Colon (tissue), 2 donors: ENCODE measurements around the gene POLA2.
"Not testable (repeated sequence)": the region's sequence is repeated elsewhere in the genome, so short reads cannot be mapped to it uniquely, and the experiment has no call there.

ENCODE experiments used
- FAIRE-seq: peaks from 2 replicates; lab custom pipeline; 2012; peaks lifted over from hg19 to GRCh38; lab: Jason Lieb, UNC
- donor health status: control.
- donor health status: control.

Gene POLA2

DNA sequence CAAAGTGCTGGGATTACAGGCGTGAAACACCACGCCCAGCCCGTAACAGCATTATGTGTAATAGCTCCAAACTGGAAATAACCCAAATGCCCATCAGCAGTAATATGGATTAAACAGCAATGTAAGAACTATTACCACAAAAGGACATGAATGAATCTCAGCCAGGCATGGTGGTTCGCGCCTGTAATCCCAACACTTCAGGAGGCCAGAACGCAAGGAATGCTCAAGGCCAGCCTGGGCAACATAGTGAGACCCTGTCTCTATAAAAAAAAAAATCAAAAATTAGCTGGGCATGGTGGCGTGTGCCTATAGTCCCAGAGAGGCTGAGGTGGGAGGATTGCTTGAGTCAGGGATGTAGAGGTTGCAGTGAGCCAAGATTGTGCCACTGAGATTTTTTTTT lies 68.8 kb downstream of the POLA2 start:
- no peak for FAIRE-seq

DNA sequence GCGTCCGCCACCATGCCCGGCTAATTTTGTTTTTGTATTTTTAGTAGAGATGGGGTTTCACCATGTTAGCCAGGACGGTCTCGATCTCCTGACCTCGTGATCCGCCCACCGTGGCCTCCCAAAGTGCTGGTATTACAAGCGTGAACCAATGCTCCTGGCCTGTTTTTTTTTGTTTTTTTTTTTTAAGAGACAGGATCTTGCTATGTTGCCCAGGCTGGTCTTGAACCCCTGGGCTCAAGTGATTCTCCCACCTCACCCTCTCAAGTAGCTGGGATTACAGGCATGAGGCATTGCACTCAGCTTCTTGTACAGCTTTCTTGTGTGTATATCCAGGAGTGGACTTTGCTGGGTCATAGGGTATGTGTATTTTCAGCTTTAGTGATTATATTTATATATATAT lies 70.8 kb downstream of the POLA2 start:
- FAIRE-seq, result not testable (repeated sequence)

DNA sequence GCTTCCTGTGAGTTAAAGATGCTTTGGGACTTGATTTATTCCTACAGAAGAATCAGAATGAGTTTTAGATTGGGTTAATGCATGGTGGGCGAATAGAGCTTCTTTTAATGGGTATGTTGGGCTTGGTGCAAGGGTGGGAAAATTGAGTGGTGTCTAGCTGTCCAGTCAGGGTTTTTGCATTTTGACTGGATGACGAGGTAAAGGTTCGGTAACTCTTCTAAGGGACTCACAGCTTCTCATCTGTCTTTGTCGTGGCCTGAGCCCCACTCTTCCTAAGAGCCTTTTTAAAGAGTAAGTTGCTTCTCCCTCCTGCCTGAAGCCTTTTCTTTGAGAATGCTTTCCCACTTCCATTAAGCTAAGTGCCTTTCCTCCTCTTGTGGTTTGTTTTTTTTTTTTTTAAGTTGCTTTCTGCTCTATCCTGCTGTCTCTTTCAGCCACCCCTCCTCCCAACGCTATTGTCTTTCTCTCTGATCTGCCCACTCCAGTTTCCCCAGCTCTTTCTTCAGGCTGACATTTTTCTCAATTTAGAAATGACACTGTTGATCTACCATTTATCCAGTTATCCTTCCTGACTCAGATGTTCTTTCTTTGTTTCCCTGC lies 73.0 kb downstream of the POLA2 start:
- FAIRE-seq, result no peak

DNA sequence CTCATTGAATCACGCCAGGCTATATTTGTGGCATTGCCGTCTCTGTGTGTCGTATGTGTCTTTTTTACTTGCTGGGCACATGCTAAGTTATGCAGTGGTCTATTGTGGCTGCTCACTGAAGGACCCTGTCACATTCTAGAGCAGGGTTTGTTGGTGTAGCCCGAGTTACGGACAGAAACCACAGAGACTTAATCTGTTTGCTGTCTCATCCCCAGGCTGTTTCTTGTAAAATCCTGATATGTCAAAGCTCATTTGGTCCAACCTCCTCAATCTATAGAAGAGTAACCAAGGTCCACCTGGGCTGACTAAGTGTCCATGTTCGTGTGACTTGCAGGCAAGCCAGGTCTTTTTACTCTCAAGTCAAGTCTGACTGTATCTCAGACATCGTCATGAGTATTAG lies 76.9 kb downstream of the POLA2 start:
- no peak for FAIRE-seq

DNA sequence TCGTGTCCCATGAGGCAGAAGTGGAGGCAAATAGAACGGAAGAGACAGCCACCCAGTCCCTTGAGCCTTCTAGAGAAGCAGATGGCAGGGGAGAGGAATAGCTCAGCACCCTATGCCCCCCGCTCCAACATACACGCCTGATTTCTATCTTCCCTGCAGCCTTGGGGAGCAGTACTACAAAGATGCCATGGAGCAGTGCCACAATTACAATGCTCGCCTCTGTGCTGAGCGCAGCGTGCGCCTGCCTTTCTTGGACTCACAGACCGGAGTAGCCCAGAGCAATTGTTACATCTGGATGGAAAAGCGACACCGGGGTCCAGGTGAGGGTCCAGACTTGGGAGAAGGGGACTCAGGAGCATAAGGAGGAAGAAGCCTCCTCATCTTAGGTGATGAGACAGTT lies 78.5 kb downstream of the POLA2 start:
- FAIRE-seq, result no peak

DNA sequence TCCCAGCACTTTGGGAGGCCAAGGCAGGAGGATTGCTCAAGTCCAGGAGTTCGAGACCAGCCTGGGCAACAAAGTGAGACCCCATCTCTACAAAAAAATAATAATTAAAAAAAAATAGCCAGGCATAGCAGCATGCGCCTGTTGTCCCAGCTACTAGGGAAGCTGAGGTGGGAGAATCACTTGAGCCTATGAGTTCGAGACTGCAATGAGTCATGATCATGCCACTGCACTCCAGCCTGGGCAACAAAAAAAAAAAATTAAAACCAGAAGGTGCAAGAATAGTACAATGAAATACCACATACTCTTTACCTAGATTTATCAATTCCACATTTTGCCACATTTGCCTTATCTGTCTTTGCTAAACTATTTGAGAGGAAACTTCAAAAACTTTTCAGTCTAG lies 80.1 kb downstream of the POLA2 start:
- FAIRE-seq, result no peak
